ENCODE results near the gene WEE2.

The WEE2 gene

DNA sequence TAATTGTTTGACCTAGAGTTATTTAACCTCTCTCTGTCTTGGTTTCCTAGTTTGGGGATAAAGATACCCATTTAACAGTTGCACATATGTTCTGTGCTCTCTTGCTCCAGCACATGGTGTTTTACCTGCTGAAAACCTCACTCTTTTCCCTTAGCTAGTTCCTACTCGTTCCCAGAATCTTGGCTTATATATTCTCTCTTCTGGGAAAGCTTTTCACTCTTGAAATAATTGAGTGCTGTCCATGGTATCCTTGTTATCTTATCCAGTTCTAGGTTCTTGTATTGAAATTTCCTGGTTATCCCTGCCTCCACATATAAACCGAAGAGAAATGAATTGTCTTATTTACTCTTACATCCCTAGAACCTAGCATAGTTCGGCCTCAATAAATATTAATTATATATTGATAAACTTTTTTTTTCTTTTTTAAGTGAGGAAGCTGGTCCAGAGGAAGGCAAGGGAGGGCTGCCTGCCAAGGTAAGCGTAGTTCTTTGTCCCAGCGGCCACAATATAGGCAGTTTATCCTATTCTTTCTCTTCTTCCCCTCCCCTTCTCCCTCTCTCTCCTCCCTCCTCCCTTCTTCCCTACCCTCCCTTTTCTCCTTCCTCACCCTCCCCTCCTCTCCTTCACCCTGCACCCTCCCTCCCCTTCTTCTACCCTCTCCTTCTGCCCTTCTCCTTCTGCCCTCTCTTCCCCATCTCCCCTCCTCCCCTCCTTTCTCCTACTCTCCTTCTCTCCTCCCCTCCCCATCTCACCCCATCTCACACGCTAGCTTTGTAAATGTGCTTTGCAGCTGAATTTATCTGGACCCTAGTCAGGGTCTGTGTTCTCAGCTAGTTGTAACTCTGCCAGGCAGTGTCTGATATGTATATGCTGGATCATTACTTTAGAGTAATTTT is 7.9 kb downstream of the WEE2 start:
- H3F3A ChIP-seq (ENCODE audit: control insufficient read depth, insufficient read depth) = no peaks in the 10 kb centered on the region
- H3K9me3 ChIP-seq (ENCODE audit: control insufficient read depth, insufficient read depth, low read length) = no peaks in the 10 kb centered on the region
- H3K4me2 ChIP-seq (ENCODE audit: low read length) = no peak overlapping the region
- no peaks in the 10 kb centered on the region for H3K79me2 ChIP-seq (ENCODE audit: control insufficient read depth, low read length)
- H3K9me2 ChIP-seq (replicated peaks; ENCODE audit: control insufficient read depth, low read length) = no peaks in the 10 kb centered on the region
- no peaks in the 10 kb centered on the region for H4K20me1 ChIP-seq (ENCODE audit: control insufficient read depth, insufficient read depth, low read depth, low read length)
- H3K27ac ChIP-seq (ENCODE audit: low read depth, low read length) = no peak overlapping the region
- H3K36me3 ChIP-seq (ENCODE audit: control insufficient read depth, low read length) = no peaks in the 10 kb centered on the region
- no peak overlapping the region for H3K4me3 ChIP-seq (ENCODE audit: low read length)
- no peaks in the 10 kb centered on the region for H3K4me1 ChIP-seq (ENCODE audit: control insufficient read depth, low read length)
- no peak for TF ChIP-seq EZH2phosphoT487 (IDR thresholded peaks at IDR 0.05; ENCODE audit: borderline replicate concordance, low read length)
- TF ChIP-seq, protein P1, sequence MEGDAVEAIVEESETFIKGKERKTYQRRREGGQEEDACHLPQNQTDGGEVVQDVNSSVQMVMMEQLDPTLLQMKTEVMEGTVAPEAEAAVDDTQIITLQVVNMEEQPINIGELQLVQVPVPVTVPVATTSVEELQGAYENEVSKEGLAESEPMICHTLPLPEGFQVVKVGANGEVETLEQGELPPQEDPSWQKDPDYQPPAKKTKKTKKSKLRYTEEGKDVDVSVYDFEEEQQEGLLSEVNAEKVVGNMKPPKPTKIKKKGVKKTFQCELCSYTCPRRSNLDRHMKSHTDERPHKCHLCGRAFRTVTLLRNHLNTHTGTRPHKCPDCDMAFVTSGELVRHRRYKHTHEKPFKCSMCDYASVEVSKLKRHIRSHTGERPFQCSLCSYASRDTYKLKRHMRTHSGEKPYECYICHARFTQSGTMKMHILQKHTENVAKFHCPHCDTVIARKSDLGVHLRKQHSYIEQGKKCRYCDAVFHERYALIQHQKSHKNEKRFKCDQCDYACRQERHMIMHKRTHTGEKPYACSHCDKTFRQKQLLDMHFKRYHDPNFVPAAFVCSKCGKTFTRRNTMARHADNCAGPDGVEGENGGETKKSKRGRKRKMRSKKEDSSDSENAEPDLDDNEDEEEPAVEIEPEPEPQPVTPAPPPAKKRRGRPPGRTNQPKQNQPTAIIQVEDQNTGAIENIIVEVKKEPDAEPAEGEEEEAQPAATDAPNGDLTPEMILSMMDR (IDR thresholded peaks at IDR 0.05; ENCODE audit: low read depth, low read length, poor library complexity, severe bottlenecking) = no peak
- peaks cover 21% of the 10 kb centered on the region for H3K27me3 ChIP-seq (ENCODE audit: control insufficient read depth, low read length)

DNA sequence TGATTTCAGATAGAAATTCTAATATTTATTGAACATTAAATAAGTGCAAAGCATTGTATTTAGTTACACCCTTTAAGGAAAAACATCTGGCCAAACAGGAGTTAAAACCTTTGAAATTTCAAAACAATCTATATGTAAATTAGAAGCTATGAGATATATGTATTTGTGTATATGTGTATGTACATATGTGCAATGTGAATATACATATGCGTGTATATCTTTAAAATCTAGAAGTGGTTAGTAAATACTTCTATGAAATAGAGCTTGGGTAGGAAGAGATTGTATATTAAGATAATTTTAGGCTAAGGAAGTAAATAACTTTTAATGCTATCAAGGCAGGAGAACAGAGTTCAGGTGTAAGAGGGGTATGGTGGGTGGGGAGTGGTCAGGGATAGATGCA is 9.3 kb downstream of the WEE2 start:
- no peaks in the 10 kb centered on the region for H4K20me1 ChIP-seq (ENCODE audit: control insufficient read depth, insufficient read depth, low read depth, low read length)
- no peaks in the 10 kb centered on the region for H3K36me3 ChIP-seq (ENCODE audit: control insufficient read depth, low read length)
- no peaks in the 10 kb centered on the region for H3K79me2 ChIP-seq (ENCODE audit: control insufficient read depth, low read length)
- H3K9me3 ChIP-seq (ENCODE audit: control insufficient read depth, insufficient read depth, low read length) = no peaks in the 10 kb centered on the region
- H3K27me3 ChIP-seq (ENCODE audit: control insufficient read depth, low read length) = peaks cover 21% of the 10 kb centered on the region
- no peaks in the 10 kb centered on the region for H3K9me2 ChIP-seq (replicated peaks; ENCODE audit: control insufficient read depth, low read length)
- H3K4me1 ChIP-seq (ENCODE audit: control insufficient read depth, low read length) = no peaks in the 10 kb centered on the region
- no peak for TF ChIP-seq EZH2phosphoT487 (IDR thresholded peaks at IDR 0.05; ENCODE audit: borderline replicate concordance, low read length)
- TF ChIP-seq, protein P1 (IDR thresholded peaks at IDR 0.05; ENCODE audit: low read depth, low read length, poor library complexity, severe bottlenecking) = no peak
- H3K4me2 ChIP-seq (ENCODE audit: low read length) = no peak overlapping the region
- no peak overlapping the region for H3K27ac ChIP-seq (ENCODE audit: low read depth, low read length)
- H3F3A ChIP-seq (ENCODE audit: control insufficient read depth, insufficient read depth) = no peaks in the 10 kb centered on the region
- H3K4me3 ChIP-seq (ENCODE audit: low read length) = no peak overlapping the region

DNA sequence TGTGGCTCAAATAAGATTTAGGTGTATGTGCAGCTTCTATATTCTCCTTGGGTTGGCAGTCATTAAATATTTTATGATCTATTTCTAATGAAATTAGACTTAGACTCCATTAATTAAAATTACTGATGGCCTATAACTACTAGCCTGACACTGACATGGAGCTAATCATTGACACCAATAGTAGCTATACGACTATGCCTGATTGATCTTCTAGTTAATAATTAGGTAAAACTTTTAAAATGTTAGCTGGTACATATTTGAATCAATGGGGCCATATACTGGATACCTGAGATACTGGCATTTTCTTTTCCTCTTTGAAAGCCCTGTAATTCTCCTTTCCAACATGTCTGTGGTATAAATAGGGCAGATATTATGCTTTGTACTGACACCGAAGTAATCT is 14.4 kb downstream of the WEE2 start:
- no peak overlapping the region for H3K4me3 ChIP-seq (ENCODE audit: low read length)
- H3K9me3 ChIP-seq (ENCODE audit: control insufficient read depth, insufficient read depth, low read length) = no peaks in the 10 kb centered on the region
- no peaks in the 10 kb centered on the region for H4K20me1 ChIP-seq (ENCODE audit: control insufficient read depth, insufficient read depth, low read depth, low read length)
- H3K27me3 ChIP-seq (ENCODE audit: control insufficient read depth, low read length) = peaks cover 4% of the 10 kb centered on the region; the same call in 1 of the 2 replicates
- no peaks in the 10 kb centered on the region for H3K4me1 ChIP-seq (ENCODE audit: control insufficient read depth, low read length)
- H3F3A ChIP-seq (ENCODE audit: control insufficient read depth, insufficient read depth) = no peaks in the 10 kb centered on the region
- no peaks in the 10 kb centered on the region for H3K9me2 ChIP-seq (replicated peaks; ENCODE audit: control insufficient read depth, low read length)
- TF ChIP-seq EZH2phosphoT487 (IDR thresholded peaks at IDR 0.05; ENCODE audit: borderline replicate concordance, low read length) = no peak
- TF ChIP-seq, protein P1 (IDR thresholded peaks at IDR 0.05; ENCODE audit: low read depth, low read length, poor library complexity, severe bottlenecking) = no peak
- H3K79me2 ChIP-seq (ENCODE audit: control insufficient read depth, low read length) = no peaks in the 10 kb centered on the region
- no peak overlapping the region for H3K27ac ChIP-seq (ENCODE audit: low read depth, low read length)
- H3K4me2 ChIP-seq (ENCODE audit: low read length) = no peak overlapping the region
- no peaks in the 10 kb centered on the region for H3K36me3 ChIP-seq (ENCODE audit: control insufficient read depth, low read length)
